22Rv1 (cell line): ENCODE results near the gene ALDH1A2.

Experiments
- H3K27ac ChIP-seq: fragments of 450-650 bp; 2 replicates; pipeline ENCODE4 v1.5.1; 2017
- ZFX ChIP-seq: fragments of 450-650 bp; IDR thresholded peaks from 2 replicates; pipeline ENCODE4 v1.6.1; 2017; ENCODE audit warnings: antibody characterized with exemption, borderline replicate concordance
- TF ChIP-seq, protein P1 (sequence below): fragments of 450-650 bp; IDR thresholded peaks from 2 replicates; pipeline ENCODE4 v1.5.1; 2017; ENCODE audit warnings: mild to moderate bottlenecking

Gene ALDH1A2

DNA sequence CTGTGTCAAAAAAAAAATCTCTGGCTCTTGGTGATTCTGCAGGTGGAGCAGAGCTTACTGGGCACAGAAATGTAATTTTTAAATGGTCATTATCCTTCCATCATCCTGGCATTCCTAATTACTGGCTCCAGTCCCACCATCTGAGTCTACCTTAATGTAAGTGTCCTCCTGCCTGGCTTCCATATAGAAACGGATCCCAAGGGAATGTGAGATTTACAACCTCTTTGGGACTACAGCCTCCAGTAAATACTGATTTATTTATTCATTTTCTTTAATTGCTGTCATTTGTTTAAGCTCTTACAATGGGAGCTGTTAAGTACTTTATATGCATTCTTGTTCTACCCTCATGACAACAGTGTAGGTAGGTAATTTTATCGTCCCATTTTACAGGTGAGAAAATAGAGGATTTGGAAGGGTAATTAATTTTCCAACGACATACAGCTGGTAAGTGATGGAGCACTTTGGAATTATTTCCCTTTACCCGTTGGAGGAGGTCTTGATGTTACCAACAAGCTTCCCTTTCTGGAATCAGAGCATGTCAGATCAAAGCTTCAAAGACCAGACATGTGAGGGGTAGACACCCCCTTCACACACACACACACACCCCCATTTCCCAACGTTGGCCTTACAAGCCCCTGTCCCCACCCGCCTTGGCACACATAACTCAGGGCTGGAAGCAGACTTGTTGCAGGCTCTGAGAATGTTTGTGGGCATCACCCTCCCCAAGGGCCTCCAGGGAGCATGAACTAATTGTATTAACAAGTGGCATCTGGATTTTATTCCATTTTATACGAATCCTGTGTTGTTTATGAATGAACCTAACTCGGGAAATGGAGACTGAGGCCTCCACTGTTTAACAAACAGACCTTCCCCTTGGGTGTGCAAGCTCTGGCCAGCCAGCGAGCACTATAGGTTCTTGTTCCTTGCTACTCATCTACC, 116.9 kb downstream of the ALDH1A2 start:
- no peak overlapping the region for H3K27ac ChIP-seq
- TF ChIP-seq, protein P1, sequence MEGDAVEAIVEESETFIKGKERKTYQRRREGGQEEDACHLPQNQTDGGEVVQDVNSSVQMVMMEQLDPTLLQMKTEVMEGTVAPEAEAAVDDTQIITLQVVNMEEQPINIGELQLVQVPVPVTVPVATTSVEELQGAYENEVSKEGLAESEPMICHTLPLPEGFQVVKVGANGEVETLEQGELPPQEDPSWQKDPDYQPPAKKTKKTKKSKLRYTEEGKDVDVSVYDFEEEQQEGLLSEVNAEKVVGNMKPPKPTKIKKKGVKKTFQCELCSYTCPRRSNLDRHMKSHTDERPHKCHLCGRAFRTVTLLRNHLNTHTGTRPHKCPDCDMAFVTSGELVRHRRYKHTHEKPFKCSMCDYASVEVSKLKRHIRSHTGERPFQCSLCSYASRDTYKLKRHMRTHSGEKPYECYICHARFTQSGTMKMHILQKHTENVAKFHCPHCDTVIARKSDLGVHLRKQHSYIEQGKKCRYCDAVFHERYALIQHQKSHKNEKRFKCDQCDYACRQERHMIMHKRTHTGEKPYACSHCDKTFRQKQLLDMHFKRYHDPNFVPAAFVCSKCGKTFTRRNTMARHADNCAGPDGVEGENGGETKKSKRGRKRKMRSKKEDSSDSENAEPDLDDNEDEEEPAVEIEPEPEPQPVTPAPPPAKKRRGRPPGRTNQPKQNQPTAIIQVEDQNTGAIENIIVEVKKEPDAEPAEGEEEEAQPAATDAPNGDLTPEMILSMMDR: no peak
- no peak for TF ChIP-seq ZFX

DNA sequence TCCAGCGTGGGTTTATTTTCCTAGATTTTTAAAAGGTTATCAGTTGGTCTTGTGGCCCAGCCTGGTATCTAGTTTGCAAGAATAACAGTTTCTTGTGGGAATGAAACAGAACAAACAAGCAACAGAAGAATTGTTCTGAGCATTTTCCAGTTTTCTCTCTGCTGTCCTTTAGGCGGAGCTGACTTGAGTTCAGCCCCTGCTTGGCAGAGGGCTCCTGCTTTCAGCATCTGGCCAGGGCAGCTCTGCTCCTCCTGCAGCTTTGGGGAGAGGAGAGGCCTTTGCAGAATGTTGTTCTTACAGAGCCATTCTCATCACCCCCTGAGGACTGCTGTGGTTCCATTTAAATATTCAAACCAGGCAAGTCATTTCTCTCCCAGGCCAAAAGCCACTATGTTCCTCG, 117.7 kb downstream of the ALDH1A2 start:
- H3K27ac ChIP-seq: no peak overlapping the region
- no peak for TF ChIP-seq ZFX
- TF ChIP-seq, protein P1: no peak

DNA sequence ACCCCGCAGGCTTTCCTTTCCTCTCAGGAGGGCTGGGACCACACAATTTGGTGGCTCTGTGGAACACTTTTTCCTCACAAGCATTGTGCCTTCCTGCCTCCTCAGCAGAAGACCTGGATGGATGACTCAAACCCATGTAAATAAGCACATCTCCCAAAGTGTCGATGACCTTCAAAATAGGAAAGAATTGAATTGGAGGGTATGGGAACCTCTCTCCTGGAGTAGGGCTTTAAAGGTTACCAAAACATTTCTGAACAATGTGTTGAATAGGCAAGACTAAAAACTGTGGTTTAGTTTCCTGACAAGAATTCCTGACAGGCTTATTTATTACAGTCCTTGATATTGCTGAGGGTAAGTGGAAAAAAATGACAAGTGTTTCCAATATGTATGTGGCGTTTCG, 118.2 kb downstream of the ALDH1A2 start:
- H3K27ac ChIP-seq: no peak overlapping the region
- TF ChIP-seq, protein P1: no peak
- TF ChIP-seq ZFX: no peak

DNA sequence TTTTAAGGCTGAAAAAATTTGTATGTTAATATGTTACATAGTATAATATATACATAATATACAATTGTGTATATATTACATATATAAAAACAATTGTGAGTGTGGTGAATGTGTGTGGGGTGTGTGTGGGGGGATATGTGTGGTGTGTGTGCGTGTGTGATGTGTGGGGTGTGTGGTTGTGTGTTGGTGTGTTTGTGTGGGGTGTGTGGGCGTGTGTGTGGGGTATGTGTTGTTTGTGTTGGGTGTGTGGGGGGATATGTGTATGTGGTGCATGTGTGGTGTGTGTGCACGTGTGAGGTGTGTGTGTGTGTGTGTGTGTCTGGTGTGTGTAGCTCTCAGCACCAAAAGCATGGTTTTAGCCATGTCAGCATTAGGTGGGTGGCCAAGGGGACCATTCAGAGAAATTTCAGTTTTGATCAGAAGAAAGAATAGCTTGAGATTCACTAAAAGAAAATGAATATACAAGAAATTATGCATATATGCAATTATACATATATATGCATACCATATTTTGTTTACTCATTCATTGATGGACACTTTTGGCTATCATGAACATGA, 118.9 kb downstream of the ALDH1A2 start:
- no peak for TF ChIP-seq ZFX
- TF ChIP-seq, protein P1: no peak
- no peak overlapping the region for H3K27ac ChIP-seq

DNA sequence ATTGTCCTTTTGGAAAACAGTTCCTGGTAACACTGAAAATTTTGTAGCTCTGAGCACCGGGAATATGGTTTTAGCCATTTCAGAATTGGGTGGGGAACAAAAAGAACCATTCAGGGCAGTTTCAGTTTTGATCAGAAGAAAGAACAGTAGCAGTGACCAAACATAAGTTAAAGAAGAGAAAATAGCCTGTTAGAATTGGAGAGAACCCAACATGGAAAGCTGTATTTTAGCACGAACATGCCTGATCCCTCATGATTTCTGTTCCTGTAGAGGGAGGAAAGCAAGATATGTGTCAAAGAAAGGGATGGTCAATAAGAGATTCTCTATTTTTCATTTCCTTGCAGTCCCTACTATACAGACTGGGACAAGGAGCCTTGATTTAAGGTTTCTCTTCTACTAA, 119.9 kb downstream of the ALDH1A2 start:
- no peak overlapping the region for H3K27ac ChIP-seq
- TF ChIP-seq ZFX: no peak
- TF ChIP-seq, protein P1: no peak

DNA sequence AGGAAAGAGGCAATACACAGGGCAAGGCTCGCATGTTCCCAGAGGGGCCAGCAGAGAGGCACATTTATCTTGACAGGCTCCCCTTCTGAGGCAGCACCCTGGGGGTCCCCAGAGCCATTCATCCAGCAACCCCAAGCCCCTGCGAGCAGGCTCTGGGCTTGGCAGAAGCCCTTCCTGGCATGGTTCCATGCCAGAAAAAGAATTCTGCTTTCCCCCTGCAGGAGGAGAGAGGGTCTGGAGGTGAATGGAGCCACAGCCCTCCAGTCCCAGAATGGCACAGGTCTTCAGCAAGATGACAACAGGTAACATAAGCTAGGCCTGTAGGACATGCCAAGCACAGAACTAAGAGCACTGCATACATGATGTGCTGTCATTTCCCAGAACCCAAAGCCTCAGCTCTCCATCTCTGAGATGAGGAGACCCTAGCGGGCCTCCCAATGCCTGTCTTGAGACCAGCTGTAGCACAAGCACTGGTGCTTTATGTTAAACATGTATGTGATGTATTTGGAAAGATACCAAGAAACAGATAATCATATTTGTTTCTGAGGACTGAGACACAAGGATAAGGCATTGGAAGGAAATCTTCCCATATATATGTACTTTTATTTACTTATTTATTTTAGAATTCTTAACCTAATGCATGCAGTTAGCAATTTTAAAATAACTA, 121.6 kb downstream of the ALDH1A2 start:
- no peak overlapping the region for H3K27ac ChIP-seq
- TF ChIP-seq, protein P1: no peak
- TF ChIP-seq ZFX: no peak
